HepG2 (cell line): Measurements from ENCODE around the gene MAP2K1. TPM values are rescaled to one million over a fixed set of nuclear protein-coding genes. Genes with fewer than 3 reads are reported as not detected.

Source experiments
- ATAC-seq: fragments of 200-7000 bp; cut with Tn5 transposase; 3 replicates; pipeline ENCODE4 v1.9.1; 2020; ENCODE audit warnings: mild to moderate bottlenecking, moderate library complexity
- BruUV-seq: library from RNA; stranded (reverse); fragments of 400-500 nt; replicated peaks from 2 replicates; lab custom pipeline; 2021; lab: Mats Ljungman, UMichigan
- CTCF ChIA-PET: fragments of 300-600 bp; formaldehyde crosslinking; extraction: SDS; loops from one replicate; lab custom pipeline; 2021; ENCODE audit warnings: low total read pairs, inconsistent platforms, low intra/inter-chr PET ratio; lab: Yijun Ruan, JAX
- POLR2A ChIA-PET: fragments of 350-600 bp; sonication (Branson Sonifier 250); formaldehyde crosslinking; loops from one replicate; lab custom pipeline; 2020; ENCODE audit warnings: antibody characterized with exemption, inconsistent platforms; lab: Yijun Ruan, JAX
- DNase-seq: peaks from one replicate; pipeline ENCODE4 v3.0.0-alpha.2; 2015; ENCODE audit warnings: low spot score
- FAIRE-seq: peaks from 3 replicates; lab custom pipeline; 2011; peaks lifted over from hg19 to GRCh38; lab: Jason Lieb, UNC
- H2AFZ ChIP-seq: one replicate; pipeline ENCODE4 v1.6.1; 2011; ENCODE audit warnings: low read length, inconsistent platforms
- H3K27ac ChIP-seq: fragments of 300-600 bp; 3 replicates; pipeline ENCODE4 v1.8.0; 2011; ENCODE audit warnings: mixed run types, mild to moderate bottlenecking, mixed read lengths, low read length, inconsistent platforms; ENCODE audit not compliant: insufficient read depth; ENCODE audit errors: extremely low read length
- H3K27me3 ChIP-seq, 2 experiments: fragments of 200-600 bp in 1 of 2; 2 replicates in 1 of 2; 3 replicates in 1 of 2; pipeline versions ENCODE4 v1.6.0 to v1.8.0; 2011; ENCODE audit warnings: low read length in 2 of 2, mild to moderate bottlenecking in 2 of 2, moderate library complexity in 2 of 2, inconsistent platforms in 1 of 2; ENCODE audit not compliant: insufficient read depth in 2 of 2, control insufficient read depth in 1 of 2
- H3K36me3 ChIP-seq, 2 experiments: fragments of 200-600 bp in 1 of 2; replicated peaks in 1 of 2; 2 replicates in 1 of 2; 3 replicates in 1 of 2; pipeline versions ENCODE4 v1.5.1 to v1.8.0; 2011; ENCODE audit warnings: low read length in 2 of 2, inconsistent platforms in 1 of 2; ENCODE audit not compliant: insufficient read depth in 2 of 2, control insufficient read depth in 1 of 2
- H3K4me1 ChIP-seq: 2 replicates; pipeline ENCODE4 v1.5.1; 2012; ENCODE audit warnings: low read length, inconsistent platforms; ENCODE audit not compliant: insufficient read depth
- H3K4me2 ChIP-seq: 2 replicates; pipeline ENCODE4 v1.6.0; 2011; ENCODE audit warnings: low read depth, low read length, inconsistent platforms
- H3K4me3 ChIP-seq, 3 experiments: fragments of 200-600 bp in 1 of 3; sonication (generic), shearing (Covaris generic) in 1 of 3; replicated peaks in 1 of 3; 2 replicates each; pipeline ENCODE4 v1.5.1; 2011 to 2016; ENCODE audit warnings: low read length in 3 of 3, inconsistent platforms in 2 of 3, low read depth in 2 of 3, mild to moderate bottlenecking in 2 of 3, control low read depth in 1 of 3, mixed read lengths in 1 of 3; ENCODE audit not compliant: insufficient read depth in 1 of 3
- H3K79me2 ChIP-seq: one replicate; pipeline ENCODE4 v1.6.1; 2011; ENCODE audit warnings: low read length, inconsistent platforms; ENCODE audit not compliant: insufficient read depth
- H3K9ac ChIP-seq: 2 replicates; pipeline ENCODE4 v1.6.0; 2011; ENCODE audit warnings: mild to moderate bottlenecking, low read depth, low read length, inconsistent platforms; ENCODE audit not compliant: insufficient read depth
- H3K9me3 ChIP-seq: 2 replicates; pipeline ENCODE4 v1.5.1; 2012; ENCODE audit warnings: mild to moderate bottlenecking, low read length
- H4K20me1 ChIP-seq: 2 replicates; pipeline ENCODE4 v1.6.0; 2011; ENCODE audit warnings: inconsistent platforms, mild to moderate bottlenecking, low read length, moderate library complexity; ENCODE audit not compliant: insufficient read depth
- DNMT1 ChIP-seq: sonication (generic); formaldehyde crosslinking; IDR thresholded peaks from 2 replicates; pipeline ENCODE4 v1.5.1; 2020; ENCODE audit warnings: mild to moderate bottlenecking, missing genetic modification reagents
- FOXC1 ChIP-seq: sonication (generic); formaldehyde crosslinking; IDR thresholded peaks from 2 replicates; pipeline ENCODE4 v1.8.0; 2022; ENCODE audit warnings: mild to moderate bottlenecking, missing genetic modification reagents, borderline replicate concordance
- ZMYM3 ChIP-seq: sonication (generic); formaldehyde crosslinking; IDR thresholded peaks from 2 replicates; pipeline ENCODE4 v1.5.1; 2020; ENCODE audit warnings: mild to moderate bottlenecking, missing genetic modification reagents
- WGBS: methylation state at CpG from one replicate; pipeline ENCODE4 v1.1.6; 2017; ENCODE audit warnings: low lambda C conversion rate; 5-methylcytosine and 5-hydroxymethylcytosine counted together
- in situ Hi-C: cut with HindIII; loops from 2 replicates; pipeline ENCODE4 v1.10.0; 2017; ENCODE audit warnings: low pct_unique_long_range_greater_than_20kb; ENCODE audit not compliant: extremely low pct_ligation_motif_present
- intact Hi-C: fragments of 100-400 bp; cut with micrococcal nuclease; formaldehyde crosslinking; loops from one replicate; pipeline ENCODE4 v1.10.0; 2022; ENCODE audit not compliant: unreplicated experiment
- polyA plus RNA-seq, 8 experiments: library from polyadenylated mRNA; depleted of rRNA in 3 of 8; stranded (reverse) in 7 of 8; unstranded in 1 of 8; fragments of >200 nt; fragmentation: Illumina TruSeq in 4 of 8; extraction: Trizol in 4 of 8; gene quantifications; 2 replicates each; pipeline versions ENCODE4 v1.2.1 to v1.2.3, GENCODE V29; 2011 to 2016; ENCODE audit warnings: low read depth in 4 of 8, missing spikeins in 1 of 8, mixed read lengths in 1 of 8; ENCODE audit not compliant: insufficient read depth in 1 of 8
- total RNA-seq, 5 experiments: library from RNA; depleted of rRNA; stranded (reverse); fragments of >200 nt; fragmentation: Illumina TruSeq; extraction: Trizol; gene quantifications; 2 replicates each; pipeline ENCODE4 v1.2.3, GENCODE V29; 2016; ENCODE audit warnings: low read depth in 1 of 5
- TF ChIP-seq, protein P1 (sequence below): sonication (generic); IDR thresholded peaks from 2 replicates; pipeline ENCODE4 v1.6.1; 2016; ENCODE audit warnings: low read depth, borderline replicate concordance
- TF ChIP-seq, protein P2 (sequence below): sonication (generic); formaldehyde crosslinking; IDR thresholded peaks from 2 replicates; pipeline ENCODE4 v1.8.0; 2022; ENCODE audit warnings: mild to moderate bottlenecking, missing genetic modification reagents, moderate library complexity
- TF ChIP-seq, protein P3 (sequence below), 2 experiments: sonication (generic) in 1 of 2; formaldehyde crosslinking in 1 of 2; IDR thresholded peaks; 2 replicates each; pipeline versions ENCODE4 v1.6.1 to v1.9.0; 2014 to 2022; ENCODE audit warnings: antibody characterized with exemption in 1 of 2, borderline replicate concordance in 1 of 2, inconsistent platforms in 1 of 2, low read depth in 1 of 2, missing genetic modification reagents in 1 of 2
- TF ChIP-seq, protein P4 (sequence below): sonication (generic); formaldehyde crosslinking; IDR thresholded peaks from 2 replicates; pipeline ENCODE4 v1.8.0; 2022; ENCODE audit warnings: low read depth, missing genetic modification reagents

Gene MAP2K1
- total and polyA plus RNA-seq, 2 of the 13 experiments (the other 11 are each of a cell fraction or from before 2014, with no cell fraction given), result 24.1 to 49.2 TPM

DNA sequence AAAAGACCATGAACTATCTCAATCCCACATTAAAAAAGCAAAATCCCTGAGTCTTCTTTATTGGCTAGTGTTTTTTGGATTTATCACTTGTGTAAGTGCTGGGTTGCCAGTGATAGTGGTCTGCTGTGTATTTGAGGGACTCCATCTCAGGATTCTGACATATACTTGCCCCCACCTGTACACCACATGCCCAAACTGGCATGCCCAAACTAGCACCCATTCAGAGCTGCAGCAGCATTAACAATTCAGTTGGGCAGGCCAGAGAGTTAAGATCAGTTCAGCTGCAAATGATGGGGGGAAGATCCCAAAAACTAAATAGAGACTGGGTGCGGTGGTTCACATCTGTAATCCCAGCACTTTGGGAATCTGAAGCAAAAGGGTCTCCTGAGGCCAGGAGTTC is 23.9 kb upstream of the MAP2K1 start (continued):
- TF ChIP-seq, protein P1, sequence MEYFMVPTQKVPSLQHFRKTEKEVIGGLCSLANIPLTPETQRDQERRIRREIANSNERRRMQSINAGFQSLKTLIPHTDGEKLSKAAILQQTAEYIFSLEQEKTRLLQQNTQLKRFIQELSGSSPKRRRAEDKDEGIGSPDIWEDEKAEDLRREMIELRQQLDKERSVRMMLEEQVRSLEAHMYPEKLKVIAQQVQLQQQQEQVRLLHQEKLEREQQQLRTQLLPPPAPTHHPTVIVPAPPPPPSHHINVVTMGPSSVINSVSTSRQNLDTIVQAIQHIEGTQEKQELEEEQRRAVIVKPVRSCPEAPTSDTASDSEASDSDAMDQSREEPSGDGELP, result no peak
- no peak for TF ChIP-seq DNMT1 (CRISPR knock-in tag)
- TF ChIP-seq, all 625 proteins: peak for 0

DNA sequence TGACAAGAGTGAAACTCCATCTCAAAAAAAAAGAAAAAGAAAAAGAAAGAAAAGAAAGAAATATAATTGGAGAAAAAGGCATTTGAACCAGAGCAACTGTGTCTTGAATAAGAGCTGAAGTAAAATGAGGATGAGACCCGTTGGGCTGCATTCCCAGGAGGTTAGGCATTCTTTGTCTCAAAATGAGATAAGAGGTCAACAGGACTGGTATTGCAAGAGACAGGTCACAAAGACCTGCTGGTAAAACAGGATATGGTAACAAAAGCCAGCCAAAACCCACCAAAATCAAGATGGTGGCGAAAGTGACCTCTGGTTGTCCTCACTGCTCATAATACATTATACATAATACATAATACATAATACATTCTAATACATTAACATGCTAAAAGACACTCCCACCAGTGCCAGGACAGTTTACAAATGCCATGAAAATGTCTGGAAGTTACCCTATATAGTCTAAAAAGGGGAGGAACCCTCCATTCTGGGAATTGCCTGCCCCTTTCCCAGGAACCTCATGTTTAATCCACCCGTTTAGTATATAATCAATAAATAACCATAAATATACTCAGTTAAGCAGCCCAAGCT is 21.7 kb upstream of the MAP2K1 start:
- BruUV-seq, result no TSS peak
- WGBS, result 48% methylated on average over 3 of the region's 3 CpGs
- no peak for FAIRE-seq
- no peak for DNase-seq
- in situ Hi-C loops (no loop called here), intact Hi-C loops (no loop called here)
- Histone ChIP-seq H3K9ac (no peak overlapping the region), H3K4me3 (no peak overlapping the region), H3K36me3 (no peaks in the 10 kb centered on the region), H3K27ac (no peak overlapping the region), H3K9me3 (no peaks in the 10 kb centered on the region), H3K79me2 (no peaks in the 10 kb centered on the region), H3K4me1 (peaks cover 15% of the 10 kb centered on the region), H3K27me3 (no peaks in the 10 kb centered on the region), H3K4me2 (0 out of 2 replicates have a peak overlapping the region, but pooled peaks have one; percentile 18), H2AFZ (no peak overlapping the region), H4K20me1 (no peaks in the 10 kb centered on the region)
- ChIA-PET CTCF (no interaction called here), POLR2A (no interaction called here)
- ATAC-seq, result no peak
- no peak for TF ChIP-seq FOXC1
- TF ChIP-seq, protein P2, sequence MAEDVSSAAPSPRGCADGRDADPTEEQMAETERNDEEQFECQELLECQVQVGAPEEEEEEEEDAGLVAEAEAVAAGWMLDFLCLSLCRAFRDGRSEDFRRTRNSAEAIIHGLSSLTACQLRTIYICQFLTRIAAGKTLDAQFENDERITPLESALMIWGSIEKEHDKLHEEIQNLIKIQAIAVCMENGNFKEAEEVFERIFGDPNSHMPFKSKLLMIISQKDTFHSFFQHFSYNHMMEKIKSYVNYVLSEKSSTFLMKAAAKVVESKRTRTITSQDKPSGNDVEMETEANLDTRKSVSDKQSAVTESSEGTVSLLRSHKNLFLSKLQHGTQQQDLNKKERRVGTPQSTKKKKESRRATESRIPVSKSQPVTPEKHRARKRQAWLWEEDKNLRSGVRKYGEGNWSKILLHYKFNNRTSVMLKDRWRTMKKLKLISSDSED, result no peak
- TF ChIP-seq ZMYM3, result no peak
- TF ChIP-seq, protein P3, sequence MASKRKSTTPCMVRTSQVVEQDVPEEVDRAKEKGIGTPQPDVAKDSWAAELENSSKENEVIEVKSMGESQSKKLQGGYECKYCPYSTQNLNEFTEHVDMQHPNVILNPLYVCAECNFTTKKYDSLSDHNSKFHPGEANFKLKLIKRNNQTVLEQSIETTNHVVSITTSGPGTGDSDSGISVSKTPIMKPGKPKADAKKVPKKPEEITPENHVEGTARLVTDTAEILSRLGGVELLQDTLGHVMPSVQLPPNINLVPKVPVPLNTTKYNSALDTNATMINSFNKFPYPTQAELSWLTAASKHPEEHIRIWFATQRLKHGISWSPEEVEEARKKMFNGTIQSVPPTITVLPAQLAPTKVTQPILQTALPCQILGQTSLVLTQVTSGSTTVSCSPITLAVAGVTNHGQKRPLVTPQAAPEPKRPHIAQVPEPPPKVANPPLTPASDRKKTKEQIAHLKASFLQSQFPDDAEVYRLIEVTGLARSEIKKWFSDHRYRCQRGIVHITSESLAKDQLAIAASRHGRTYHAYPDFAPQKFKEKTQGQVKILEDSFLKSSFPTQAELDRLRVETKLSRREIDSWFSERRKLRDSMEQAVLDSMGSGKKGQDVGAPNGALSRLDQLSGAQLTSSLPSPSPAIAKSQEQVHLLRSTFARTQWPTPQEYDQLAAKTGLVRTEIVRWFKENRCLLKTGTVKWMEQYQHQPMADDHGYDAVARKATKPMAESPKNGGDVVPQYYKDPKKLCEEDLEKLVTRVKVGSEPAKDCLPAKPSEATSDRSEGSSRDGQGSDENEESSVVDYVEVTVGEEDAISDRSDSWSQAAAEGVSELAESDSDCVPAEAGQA (IDR thresholded peaks at IDR 0.05; ENCODE audit: low read depth), result no peak
- TF ChIP-seq, protein P3 (CRISPR knock-in tag; IDR thresholded peaks at IDR 0.05; ENCODE audit: borderline replicate concordance), result no peak
- TF ChIP-seq, protein P4, sequence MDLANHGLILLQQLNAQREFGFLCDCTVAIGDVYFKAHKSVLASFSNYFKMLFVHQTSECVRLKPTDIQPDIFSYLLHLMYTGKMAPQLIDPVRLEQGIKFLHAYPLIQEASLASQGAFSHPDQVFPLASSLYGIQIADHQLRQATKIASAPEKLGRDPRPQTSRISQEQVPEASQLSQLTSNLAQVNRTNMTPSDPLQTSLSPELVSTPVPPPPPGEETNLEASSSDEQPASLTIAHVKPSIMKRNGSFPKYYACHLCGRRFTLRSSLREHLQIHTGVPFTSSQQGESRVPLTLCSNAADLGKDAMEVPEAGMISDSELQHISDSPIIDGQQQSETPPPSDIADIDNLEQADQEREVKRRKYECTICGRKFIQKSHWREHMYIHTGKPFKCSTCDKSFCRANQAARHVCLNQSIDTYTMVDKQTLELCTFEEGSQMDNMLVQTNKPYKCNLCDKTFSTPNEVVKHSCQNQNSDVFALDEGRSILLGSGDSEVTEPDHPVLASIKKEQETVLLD (CRISPR knock-in tag), result no peak
